ENCODE results near the gene OXSM.

OXSM gene

GRCh38 chr3:25780618-25781017 lies 9.3 kb upstream of the OXSM start:
- Histone ChIP-seq H3K27me3 (ENCODE audit: low read length) (no peaks in the 10 kb centered on the region), H4K20me1 (ENCODE audit: low read depth, low read length) (peaks cover 10% of the 10 kb centered on the region; the same call in 1 of the 2 replicates), H3F3A (ENCODE audit: insufficient read depth) (peaks cover 38% of the 10 kb centered on the region), H3K4me3 (ENCODE audit: insufficient read depth, low read length, poor library complexity, severe bottlenecking) (no peak overlapping the region), H2AFZ (ENCODE audit: low read depth, low read length, severe bottlenecking) (no peak overlapping the region), H3K4me2 (ENCODE audit: low read depth, low read length, poor library complexity, severe bottlenecking) (peak overlapping the region; percentile 96), H3K36me3 (ENCODE audit: low read length) (peaks cover 28% of the 10 kb centered on the region), H3K9me2 (replicated peaks; ENCODE audit: insufficient read depth, low read length) (no peaks in the 10 kb centered on the region), H3K79me2 (ENCODE audit: insufficient read depth, low read length) (peaks cover 51% of the 10 kb centered on the region), H3K27ac (ENCODE audit: low read depth, low read length) (peak overlapping the region; percentile 91; the same call in 1 of the 2 replicates), H3K9me3 (ENCODE audit: insufficient read depth, low read length) (no peaks in the 10 kb centered on the region), H3K9ac (ENCODE audit: low read length) (0 out of 2 replicates have a peak overlapping the region, but pooled peaks have one; percentile 87)
- TF ChIP-seq CTCF (IDR thresholded peaks at IDR 0.05; ENCODE audit: insufficient read depth, low read length, poor library complexity, severe bottlenecking) (no peak), EZH2phosphoT487 (conservative IDR thresholded peaks at IDR 0.05; ENCODE audit: low read length) (no peak)

- Histone ChIP-seq H3K9ac (ENCODE audit: low read length) (peak overlapping the region; percentile 87), H3F3A (ENCODE audit: insufficient read depth) (peaks cover 38% of the 10 kb centered on the region), H4K20me1 (ENCODE audit: low read depth, low read length) (peaks cover 10% of the 10 kb centered on the region; the same call in 1 of the 2 replicates), H3K27me3 (ENCODE audit: low read length) (no peaks in the 10 kb centered on the region), H3K9me3 (ENCODE audit: insufficient read depth, low read length) (no peaks in the 10 kb centered on the region), H3K27ac (ENCODE audit: low read depth, low read length) (peak overlapping the region; percentile 91), H3K4me3 (ENCODE audit: insufficient read depth, low read length, poor library complexity, severe bottlenecking) (peak overlapping the region; percentile 85), H3K36me3 (ENCODE audit: low read length) (peaks cover 21% of the 10 kb centered on the region), H3K79me2 (ENCODE audit: insufficient read depth, low read length) (peaks cover 51% of the 10 kb centered on the region), H2AFZ (ENCODE audit: low read depth, low read length, severe bottlenecking) (no peak overlapping the region), H3K4me2 (ENCODE audit: low read depth, low read length, poor library complexity, severe bottlenecking) (peak overlapping the region; percentile 96), H3K9me2 (replicated peaks; ENCODE audit: insufficient read depth, low read length) (no peaks in the 10 kb centered on the region)
- TF ChIP-seq CTCF (IDR thresholded peaks at IDR 0.05; ENCODE audit: insufficient read depth, low read length, poor library complexity, severe bottlenecking) (no peak), EZH2phosphoT487 (conservative IDR thresholded peaks at IDR 0.05; ENCODE audit: low read length) (no peak)
These were observed 8.6 kb upstream of the OXSM start for GRCh38 chr3:25781145-25781757.

GRCh38 chr3:25781758-25782594 lies 7.9 kb upstream of the OXSM start:
- Histone ChIP-seq H3K9me3 (ENCODE audit: insufficient read depth, low read length) (no peaks in the 10 kb centered on the region), H3K4me2 (ENCODE audit: low read depth, low read length, poor library complexity, severe bottlenecking) (peak overlapping the region; percentile 96), H3K27ac (ENCODE audit: low read depth, low read length) (peak overlapping the region; percentile 91), H3K9ac (ENCODE audit: low read length) (peak overlapping the region; percentile 87), H3F3A (ENCODE audit: insufficient read depth) (peaks cover 38% of the 10 kb centered on the region), H2AFZ (ENCODE audit: low read depth, low read length, severe bottlenecking) (peak overlapping the region; percentile 69), H3K36me3 (ENCODE audit: low read length) (peaks cover 14% of the 10 kb centered on the region), H4K20me1 (ENCODE audit: low read depth, low read length) (peaks cover 10% of the 10 kb centered on the region; the same call in 1 of the 2 replicates), H3K79me2 (ENCODE audit: insufficient read depth, low read length) (peaks cover 51% of the 10 kb centered on the region), H3K27me3 (ENCODE audit: low read length) (no peaks in the 10 kb centered on the region), H3K9me2 (replicated peaks; ENCODE audit: insufficient read depth, low read length) (no peaks in the 10 kb centered on the region), H3K4me3 (ENCODE audit: insufficient read depth, low read length, poor library complexity, severe bottlenecking) (peak overlapping the region; percentile 85)
- TF ChIP-seq EZH2phosphoT487 (conservative IDR thresholded peaks at IDR 0.05; ENCODE audit: low read length) (no peak), CTCF (IDR thresholded peaks at IDR 0.05; ENCODE audit: insufficient read depth, low read length, poor library complexity, severe bottlenecking) (no peak)
